ENCODE results near the gene FFAR2.

Gene FFAR2

GRCh38 chr19:35490364-35490763, 42.3 kb downstream of the FFAR2 start, which contains the start of gene KRTDAP:
Gene KRTDAP (minus strand): TSS chr19:35490464. CDS start chr19:35490442, 22 bp downstream.
- DNase-seq: no peak

- no peak for DNase-seq
Observed at GRCh38 chr19:35491836-35492360, 43.8 kb downstream of the FFAR2 start.

GRCh38 chr19:35493971-35494370, 45.9 kb downstream of the FFAR2 start:
- DNase-seq: no peak

- DNase-seq: peak; percentile 49
Observed at GRCh38 chr19:35495107-35496064, 47.3 kb downstream of the FFAR2 start.

GRCh38 chr19:35497406-35497805, 49.3 kb downstream of the FFAR2 start:
- DNase-seq: no peak

- no peak for DNase-seq
Observed at GRCh38 chr19:35498220-35498619, 50.2 kb downstream of the FFAR2 start.

GRCh38 chr19:35498984-35499527, 51.0 kb downstream of the FFAR2 start:
- no peak for DNase-seq

- DNase-seq: no peak
Observed at GRCh38 chr19:35500611-35501010, 52.6 kb downstream of the FFAR2 start.
